Panc1 (cell line): ENCODE data around the gene KIAA1671. TPM values are rescaled to one million over a fixed set of nuclear protein-coding genes. Genes with fewer than 3 reads are reported as not detected.

Source experiments
- ATAC-seq: fragments of 200-7000 bp; cut with Tn5 transposase; 2 replicates; pipeline ENCODE4 v1.9.1; 2020; ENCODE audit warnings: mild to moderate bottlenecking, moderate library complexity
- BruUV-seq: library from RNA; stranded (reverse); fragments of 400-500 nt; replicated peaks from 2 replicates; lab custom pipeline; 2021; lab: Mats Ljungman, UMichigan
- CTCF ChIA-PET: fragments of 300-600 bp; sonication (Branson Sonifier 250); formaldehyde crosslinking; loops from one replicate; lab custom pipeline; 2022; ENCODE audit warnings: antibody characterized with exemption; lab: Charles Lee
- POLR2A ChIA-PET: fragments of 300-600 bp; sonication (Branson Sonifier 250); formaldehyde crosslinking; loops from one replicate; lab custom pipeline; 2022; ENCODE audit warnings: antibody characterized with exemption; lab: Charles Lee
- DNase-seq: peaks from one replicate; pipeline ENCODE4 v3.0.0-alpha.2; 2010; ENCODE audit warnings: low read depth, low spot score
- H3K27ac ChIP-seq: 2 replicates; pipeline ENCODE4 v1.5.1; 2011; ENCODE audit warnings: mild to moderate bottlenecking, low read length, inconsistent platforms
- H3K27me3 ChIP-seq: fragments of 200-500 bp; sonication (Bioruptor generic); 2 replicates; pipeline ENCODE4 v1.6.0; 2014; ENCODE audit warnings: low read length, inconsistent platforms; ENCODE audit not compliant: control insufficient read depth, insufficient read depth
- H3K36me3 ChIP-seq: fragments of 200-500 bp; sonication (Bioruptor generic); 2 replicates; pipeline ENCODE4 v1.5.1; 2014; ENCODE audit warnings: inconsistent platforms, mild to moderate bottlenecking, low read length, moderate library complexity; ENCODE audit not compliant: control insufficient read depth, insufficient read depth
- H3K4me1 ChIP-seq: 2 replicates; pipeline ENCODE4 v1.5.1; 2011; ENCODE audit warnings: inconsistent platforms, mild to moderate bottlenecking, low read length, moderate library complexity; ENCODE audit not compliant: control insufficient read depth, insufficient read depth
- H3K4me3 ChIP-seq, 2 experiments: 2 replicates each; pipeline ENCODE4 v1.5.1; 2011 to 2012; ENCODE audit warnings: low read depth in 2 of 2, low read length in 2 of 2, mild to moderate bottlenecking in 2 of 2, inconsistent platforms in 1 of 2, moderate library complexity in 1 of 2
- H3K9me3 ChIP-seq: fragments of 200-500 bp; sonication (Bioruptor generic); 2 replicates; pipeline ENCODE4 v1.5.1; 2014; ENCODE audit warnings: low read depth, mild to moderate bottlenecking, inconsistent platforms, low read length, moderate library complexity; ENCODE audit not compliant: control insufficient read depth, insufficient read depth
- POLR2AphosphoS5 ChIP-seq: IDR thresholded peaks from 2 replicates; pipeline ENCODE4 v1.6.1; 2012; ENCODE audit warnings: mild to moderate bottlenecking, low read depth, low read length, moderate library complexity
- SIN3A ChIP-seq: IDR thresholded peaks from 2 replicates; pipeline ENCODE4 v1.6.1; 2012; ENCODE audit warnings: low read depth, mild to moderate bottlenecking, low read length, moderate library complexity, borderline replicate concordance; ENCODE audit not compliant: insufficient read depth
- TCF7L2 ChIP-seq: IDR thresholded peaks from 2 replicates; pipeline ENCODE4 v1.6.1; 2011; ENCODE audit warnings: mild to moderate bottlenecking, low read depth, low read length, inconsistent platforms
- in situ Hi-C: cut with HindIII; loops from 2 replicates; pipeline ENCODE4 v1.10.0; 2016; ENCODE audit warnings: low sequenced_read_pairs, low pct_unique_long_range_greater_than_20kb
- intact Hi-C: fragments of 100-400 bp; cut with micrococcal nuclease; formaldehyde crosslinking; loops from one replicate; pipeline ENCODE4 v1.10.0; 2022; ENCODE audit not compliant: unreplicated experiment
- total RNA-seq: library from RNA; stranded (reverse); gene quantifications from one replicate; pipeline ENCODE4 v1.2.1, GENCODE V29; 2021; ENCODE audit not compliant: unreplicated experiment
- TF ChIP-seq, protein P1 (sequence below), 2 experiments: IDR thresholded peaks; 2 replicates each; pipeline ENCODE4 v1.6.1; 2011 to 2012; ENCODE audit warnings: low read depth in 2 of 2, control low read depth in 1 of 2, low read length in 1 of 2, mild to moderate bottlenecking in 1 of 2, moderate library complexity in 1 of 2; ENCODE audit not compliant: insufficient read depth in 1 of 2
- TF ChIP-seq, protein P2 (sequence below): fragments of 450-650 bp; IDR thresholded peaks from 2 replicates; pipeline ENCODE4 v1.5.1; 2017; ENCODE audit warnings: mild to moderate bottlenecking

The KIAA1671 gene
- total RNA-seq, 1 experiment from 2014 or later: 48.1 TPM

DNA sequence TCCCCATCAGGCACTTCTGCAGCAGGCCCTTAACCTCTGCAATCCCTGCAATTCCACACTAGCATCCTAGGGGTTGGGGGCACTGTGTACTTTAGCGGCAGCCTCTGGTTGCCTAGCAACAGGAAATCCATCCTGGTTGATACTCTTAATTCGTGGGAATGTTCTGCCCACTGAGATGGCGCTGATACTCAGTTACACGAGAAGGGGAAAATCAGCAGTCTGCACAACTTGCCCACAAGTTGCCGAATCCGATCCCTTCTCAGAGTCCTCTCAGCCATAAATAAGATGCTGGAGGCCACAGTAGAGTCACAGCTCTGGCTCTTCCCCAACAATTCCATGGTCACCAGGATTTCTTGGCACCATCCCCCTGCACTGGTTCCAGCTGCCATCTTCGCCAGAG lies 189.6 kb downstream of the KIAA1671 start:
- no TSS peak for BruUV-seq
- ATAC-seq (no peak), DNase-seq (no peak)
- Histone ChIP-seq H3K9me3 (no peaks in the 10 kb centered on the region), H3K4me1 (no peaks in the 10 kb centered on the region), H3K36me3 (no peaks in the 10 kb centered on the region), H3K27me3 (no peaks in the 10 kb centered on the region), H3K27ac (no peak overlapping the region), H3K4me3 (no peak overlapping the region)
- in situ Hi-C loops: no loop called here
- TF ChIP-seq TCF7L2 (no peak), SIN3A (no peak), POLR2AphosphoS5 (no peak)
- TF ChIP-seq, protein P1, sequence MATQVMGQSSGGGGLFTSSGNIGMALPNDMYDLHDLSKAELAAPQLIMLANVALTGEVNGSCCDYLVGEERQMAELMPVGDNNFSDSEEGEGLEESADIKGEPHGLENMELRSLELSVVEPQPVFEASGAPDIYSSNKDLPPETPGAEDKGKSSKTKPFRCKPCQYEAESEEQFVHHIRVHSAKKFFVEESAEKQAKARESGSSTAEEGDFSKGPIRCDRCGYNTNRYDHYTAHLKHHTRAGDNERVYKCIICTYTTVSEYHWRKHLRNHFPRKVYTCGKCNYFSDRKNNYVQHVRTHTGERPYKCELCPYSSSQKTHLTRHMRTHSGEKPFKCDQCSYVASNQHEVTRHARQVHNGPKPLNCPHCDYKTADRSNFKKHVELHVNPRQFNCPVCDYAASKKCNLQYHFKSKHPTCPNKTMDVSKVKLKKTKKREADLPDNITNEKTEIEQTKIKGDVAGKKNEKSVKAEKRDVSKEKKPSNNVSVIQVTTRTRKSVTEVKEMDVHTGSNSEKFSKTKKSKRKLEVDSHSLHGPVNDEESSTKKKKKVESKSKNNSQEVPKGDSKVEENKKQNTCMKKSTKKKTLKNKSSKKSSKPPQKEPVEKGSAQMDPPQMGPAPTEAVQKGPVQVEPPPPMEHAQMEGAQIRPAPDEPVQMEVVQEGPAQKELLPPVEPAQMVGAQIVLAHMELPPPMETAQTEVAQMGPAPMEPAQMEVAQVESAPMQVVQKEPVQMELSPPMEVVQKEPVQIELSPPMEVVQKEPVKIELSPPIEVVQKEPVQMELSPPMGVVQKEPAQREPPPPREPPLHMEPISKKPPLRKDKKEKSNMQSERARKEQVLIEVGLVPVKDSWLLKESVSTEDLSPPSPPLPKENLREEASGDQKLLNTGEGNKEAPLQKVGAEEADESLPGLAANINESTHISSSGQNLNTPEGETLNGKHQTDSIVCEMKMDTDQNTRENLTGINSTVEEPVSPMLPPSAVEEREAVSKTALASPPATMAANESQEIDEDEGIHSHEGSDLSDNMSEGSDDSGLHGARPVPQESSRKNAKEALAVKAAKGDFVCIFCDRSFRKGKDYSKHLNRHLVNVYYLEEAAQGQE (IDR thresholded peaks at IDR 0.05; ENCODE audit: insufficient read depth in 1 of 2, low read depth in 2 of 2, low read length in 1 of 2): no peak
- TF ChIP-seq, protein P2, sequence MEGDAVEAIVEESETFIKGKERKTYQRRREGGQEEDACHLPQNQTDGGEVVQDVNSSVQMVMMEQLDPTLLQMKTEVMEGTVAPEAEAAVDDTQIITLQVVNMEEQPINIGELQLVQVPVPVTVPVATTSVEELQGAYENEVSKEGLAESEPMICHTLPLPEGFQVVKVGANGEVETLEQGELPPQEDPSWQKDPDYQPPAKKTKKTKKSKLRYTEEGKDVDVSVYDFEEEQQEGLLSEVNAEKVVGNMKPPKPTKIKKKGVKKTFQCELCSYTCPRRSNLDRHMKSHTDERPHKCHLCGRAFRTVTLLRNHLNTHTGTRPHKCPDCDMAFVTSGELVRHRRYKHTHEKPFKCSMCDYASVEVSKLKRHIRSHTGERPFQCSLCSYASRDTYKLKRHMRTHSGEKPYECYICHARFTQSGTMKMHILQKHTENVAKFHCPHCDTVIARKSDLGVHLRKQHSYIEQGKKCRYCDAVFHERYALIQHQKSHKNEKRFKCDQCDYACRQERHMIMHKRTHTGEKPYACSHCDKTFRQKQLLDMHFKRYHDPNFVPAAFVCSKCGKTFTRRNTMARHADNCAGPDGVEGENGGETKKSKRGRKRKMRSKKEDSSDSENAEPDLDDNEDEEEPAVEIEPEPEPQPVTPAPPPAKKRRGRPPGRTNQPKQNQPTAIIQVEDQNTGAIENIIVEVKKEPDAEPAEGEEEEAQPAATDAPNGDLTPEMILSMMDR: no peak
- ChIA-PET CTCF (no interaction called here), POLR2A (no interaction called here)
- intact Hi-C loops: no loop called here

DNA sequence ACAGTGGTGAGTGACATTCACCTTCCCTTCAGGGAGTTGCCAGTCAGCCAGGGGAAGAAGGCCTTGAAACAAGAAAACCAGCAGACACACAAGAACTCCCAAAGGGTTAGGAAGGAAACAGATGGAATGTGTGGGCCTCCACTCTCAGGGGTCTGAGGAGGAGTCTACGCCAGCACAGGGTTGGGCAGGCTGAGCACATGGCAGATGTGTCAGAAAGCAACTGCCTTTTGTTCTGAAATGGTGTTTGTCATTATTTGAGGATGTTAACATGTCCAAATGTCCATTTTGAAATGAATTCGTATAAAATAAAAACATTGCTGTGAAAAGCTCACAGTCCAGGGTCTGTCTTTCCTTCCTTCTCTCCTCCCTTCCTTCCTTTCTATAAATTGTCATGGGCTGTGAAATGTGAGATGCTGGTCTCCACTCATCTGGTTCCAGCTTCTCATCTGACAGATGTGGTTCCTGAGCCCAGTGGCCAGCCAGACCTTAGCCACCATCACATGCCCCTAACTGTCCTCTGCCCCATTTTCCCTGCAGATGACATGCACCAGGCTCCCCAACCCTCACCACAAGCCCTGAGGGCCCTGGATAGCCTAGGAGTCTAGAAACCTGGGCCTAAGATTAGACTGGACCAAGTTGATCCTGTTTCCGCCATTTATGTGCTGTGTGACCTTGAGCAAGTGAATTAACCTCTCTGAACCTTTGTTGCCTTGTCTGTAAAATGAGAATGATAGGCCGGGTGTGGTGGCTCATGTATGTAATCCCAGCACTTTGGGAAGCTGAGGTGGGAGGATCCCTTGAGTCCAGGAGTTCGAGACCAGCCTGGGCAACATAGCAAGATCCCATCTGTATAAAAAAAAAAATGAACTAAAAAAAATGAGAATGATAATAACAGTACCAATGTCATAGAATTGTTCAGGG lies 190.9 kb downstream of the KIAA1671 start:
- intact Hi-C loops (no loop called here), in situ Hi-C loops (no loop called here)
- no peak for DNase-seq
- Histone ChIP-seq H3K27me3 (no peaks in the 10 kb centered on the region), H3K27ac (no peak overlapping the region), H3K9me3 (no peaks in the 10 kb centered on the region), H3K36me3 (no peaks in the 10 kb centered on the region), H3K4me1 (no peaks in the 10 kb centered on the region), H3K4me3 (no peak overlapping the region)
- POLR2A ChIA-PET: no interaction called here
- CTCF ChIA-PET: no interaction called here
- TF ChIP-seq, protein P2: no peak
- TF ChIP-seq SIN3A: no peak
- TF ChIP-seq, protein P1 (IDR thresholded peaks at IDR 0.05; ENCODE audit: insufficient read depth in 1 of 2, low read depth in 2 of 2, low read length in 1 of 2): no peak
- TF ChIP-seq POLR2AphosphoS5: no peak
- no peak for TF ChIP-seq TCF7L2
- ATAC-seq: no peak
- BruUV-seq: no TSS peak
